ENCODE data around the gene SHLD2. TPM values are rescaled to one million over a fixed set of nuclear protein-coding genes. Genes with fewer than 3 reads are reported as not detected.

SHLD2 gene
- total RNA-seq (2021), result 11.3 and 15.9 TPM in 2 replicates
- Bru-seq, nascent RNA, result percentile 74 among the genes with signal in this experiment
- percentile 72 among the genes with signal in this experiment for BruChase-seq, experiment 1, labeled RNA remaining after a 2-hour chase
- percentile 75 among the genes with signal in this experiment for BruChase-seq, experiment 2, labeled RNA remaining after a 6-hour chase
- long read RNA-seq, partial matches to known transcripts, result 3 of 17 reads
- long read RNA-seq, other reads (novel, unspliced or antisense), result 10 of 17 reads

GRCh38 chr10:87094373-87095235 lies at the start of gene SHLD2, which contains the start of gene GLUD1:
Gene SHLD2 (plus strand): TSS chr10:87095206. CDS start chr10:87151355, 56,149 bp downstream.
Gene GLUD1 (minus strand): TSS chr10:87094843. CDS start chr10:87094769, 74 bp downstream.
- Histone ChIP-seq H4K20me1 (ENCODE audit: insufficient read depth) (no peaks in the 10 kb centered on the region), H3K36me3 (ENCODE audit: low read depth) (no peaks in the 10 kb centered on the region), H3K4me1 (replicated peaks; ENCODE audit: insufficient read depth) (peaks cover 38% of the 10 kb centered on the region), H3K79me2 (ENCODE audit: low read depth) (peaks cover 59% of the 10 kb centered on the region), H3K9me2 (ENCODE audit: insufficient read depth) (no peaks in the 10 kb centered on the region), H3K9me3 (ENCODE audit: insufficient read depth, low read depth) (no peaks in the 10 kb centered on the region), H3K27ac (peak within 1 kb of the TSS; percentile 80), H3K4me2 (peak within 1 kb of the TSS; percentile 86), H3K27me3 (ENCODE audit: insufficient read depth, low read depth) (no peaks in the 10 kb centered on the region), H2AFZ (peak within 1 kb of the TSS; percentile 82), H3F3A (ENCODE audit: insufficient read depth, low read depth) (peaks cover 24% of the 10 kb centered on the region), H3K4me3 (peak within 1 kb of the TSS; percentile 83)
- TF ChIP-seq EZH2 (IDR thresholded peaks at IDR 0.05; ENCODE audit: low read depth) (no peak), CTCF (conservative IDR thresholded peaks at IDR 0.05) (no peak)
- DNase-seq, result peak; percentile 66 to 88
- intact Hi-C loops (cut with micrococcal nuclease; ENCODE audit: unreplicated experiment), result loop anchor here (2.0 kb wide), 1 partner anchor 124 kb away; no protein-coding TSS in a partner anchor
- BruUV-seq (replicated peaks), result TSS peak; percentile 37
- CTCF ChIA-PET, result no interaction called here
- POLR2A ChIA-PET (ENCODE audit: unreplicated experiment), result no interaction called here

GRCh38 chr10:87045434-87045938 lies 49.5 kb upstream of the SHLD2 start:
- Histone ChIP-seq H2AFZ (no peak overlapping the region), H3K27ac (no peak overlapping the region), H3K36me3 (ENCODE audit: low read depth) (no peaks in the 10 kb centered on the region), H3K4me2 (no peak overlapping the region), H3K27me3 (ENCODE audit: insufficient read depth, low read depth) (no peaks in the 10 kb centered on the region), H3K9me3 (ENCODE audit: insufficient read depth, low read depth) (no peaks in the 10 kb centered on the region), H4K20me1 (ENCODE audit: insufficient read depth) (no peaks in the 10 kb centered on the region), H3K4me3 (no peak overlapping the region), H3F3A (ENCODE audit: insufficient read depth, low read depth) (no peaks in the 10 kb centered on the region; the same call in 1 of the 2 replicates), H3K4me1 (replicated peaks; ENCODE audit: insufficient read depth) (no peaks in the 10 kb centered on the region), H3K79me2 (ENCODE audit: low read depth) (no peaks in the 10 kb centered on the region), H3K9me2 (ENCODE audit: insufficient read depth) (no peaks in the 10 kb centered on the region)
- POLR2A ChIA-PET (ENCODE audit: unreplicated experiment), result interaction anchor here (0.6 kb wide), 2 partner anchors 10 to 70 kb away, joined by 3 to 4 read pairs; no protein-coding TSS in a partner anchor
- no TSS peak for BruUV-seq (replicated peaks)
- no peak for DNase-seq
- CTCF ChIA-PET, result no interaction called here
- intact Hi-C loops (cut with micrococcal nuclease; ENCODE audit: unreplicated experiment), result no loop called here
- no peak for TF ChIP-seq EZH2 (IDR thresholded peaks at IDR 0.05; ENCODE audit: low read depth)
- TF ChIP-seq CTCF (conservative IDR thresholded peaks at IDR 0.05), result no peak

GRCh38 chr10:87053111-87053510 lies 41.9 kb upstream of the SHLD2 start:
- no peaks in the 10 kb centered on the region; the same call in 1 of the 2 replicates for H3K36me3 ChIP-seq (ENCODE audit: low read depth)

More at GRCh38 chr10:87053111-87053510, 41.9 kb upstream of the SHLD2 start:
- no peak overlapping the region for H3K4me3 ChIP-seq
- H2AFZ ChIP-seq, result no peak overlapping the region
- DNase-seq, result no peak
- no peaks in the 10 kb centered on the region for H3K4me1 ChIP-seq (replicated peaks; ENCODE audit: insufficient read depth)
- CTCF ChIA-PET, result no interaction called here
- BruUV-seq (replicated peaks), result no TSS peak
- no peak overlapping the region for H3K27ac ChIP-seq
- no peaks in the 10 kb centered on the region for H3K9me2 ChIP-seq (ENCODE audit: insufficient read depth)
- POLR2A ChIA-PET (ENCODE audit: unreplicated experiment), result no interaction called here
- H3K4me2 ChIP-seq, result no peak overlapping the region
- intact Hi-C loops (cut with micrococcal nuclease; ENCODE audit: unreplicated experiment), result no loop called here
- H3K79me2 ChIP-seq (ENCODE audit: low read depth), result no peaks in the 10 kb centered on the region
- H3K27me3 ChIP-seq (ENCODE audit: insufficient read depth, low read depth), result no peaks in the 10 kb centered on the region
- no peaks in the 10 kb centered on the region for H3K9me3 ChIP-seq (ENCODE audit: insufficient read depth, low read depth)
- no peaks in the 10 kb centered on the region for H4K20me1 ChIP-seq (ENCODE audit: insufficient read depth)
- no peak for TF ChIP-seq EZH2 (IDR thresholded peaks at IDR 0.05; ENCODE audit: low read depth)
- no peak for TF ChIP-seq CTCF (conservative IDR thresholded peaks at IDR 0.05)
- H3F3A ChIP-seq (ENCODE audit: insufficient read depth, low read depth), result no peaks in the 10 kb centered on the region
